Heart right ventricle (tissue), 16 donors: Measurements from ENCODE around the gene TUT7. TPM values are rescaled to one million over a fixed set of nuclear protein-coding genes. Genes with fewer than 3 reads are reported as not detected.

ENCODE experiments used
- ATAC-seq, 8 donors: fragments of 200-7000 bp; cut with Tn5 transposase; one replicate each; pipeline ENCODE4 v1.9.1; 2020; ENCODE audit warnings: mild to moderate bottlenecking in 8 of 8, moderate library complexity in 8 of 8, moderate number of reproducible peaks in 1 of 8
- DNase-seq, 2 donors: peaks; one replicate each; pipeline ENCODE4 v3.0.0-alpha.2; 2020
- H3K27ac ChIP-seq, 10 donors: fragments of 200-600 bp; sonication (generic) in 2 of 10; one replicate each; pipeline versions ENCODE4 v1.5.0 to v1.8.0; 2020 to 2022; ENCODE audit warnings: mild to moderate bottlenecking in 3 of 10
- H3K27me3 ChIP-seq, 7 donors: fragments of 200-600 bp; one replicate each; pipeline ENCODE4 v1.8.0; 2021 to 2022; ENCODE audit warnings: mild to moderate bottlenecking in 2 of 7
- H3K36me3 ChIP-seq, 9 donors: fragments of 200-600 bp; sonication (generic) in 1 of 9; one replicate each; pipeline versions ENCODE4 v1.5.0 to v1.8.0; 2020 to 2022; ENCODE audit warnings: mild to moderate bottlenecking in 2 of 9
- H3K4me1 ChIP-seq, 9 donors: fragments of 200-600 bp; sonication (generic) in 1 of 9; one replicate each; pipeline versions ENCODE4 v1.5.0 to v1.8.0; 2020 to 2022; ENCODE audit warnings: mild to moderate bottlenecking in 4 of 9
- H3K4me3 ChIP-seq, 10 donors: fragments of 200-600 bp; sonication (generic) in 2 of 10; one replicate each; pipeline versions ENCODE4 v1.5.0 to v1.8.0; 2020 to 2022; ENCODE audit warnings: mild to moderate bottlenecking in 7 of 10, moderate library complexity in 2 of 10
- H3K9me3 ChIP-seq, 11 donors: fragments of 200-600 bp in 10 of 11; sonication (generic) in 2 of 11; one replicate each; pipeline versions ENCODE4 v1.5.0 to v1.8.0; 2013 to 2022; ENCODE audit warnings: mild to moderate bottlenecking in 2 of 11, control low read depth in 1 of 11, moderate library complexity in 1 of 11
- WGBS, 2 donors: extraction: QIAGEN DNeasy Blood & Tissue Kit; methylation state at CpG; one replicate each; pipeline ENCODE4 v1.1.7; 2013; ENCODE audit warnings: inconsistent platforms in 1 of 2; 5-methylcytosine and 5-hydroxymethylcytosine counted together
- intact Hi-C, 10 donors: fragments of 100-400 bp; cut with DNase I; formaldehyde crosslinking; loops; one replicate each; pipeline versions ENCODE4 v1.11.1 to v1.14.2; 2022
- polyA plus RNA-seq, 2 donors: library from polyadenylated mRNA; stranded (reverse); fragments of 200-250 nt; gene quantifications; one replicate each; pipeline ENCODE4 v1.2.3, GENCODE V29; 2013
- total RNA-seq, 10 donors: library from RNA; stranded (reverse); fragmentation: NEBNext Ultra II Directional in 3 of 10; extraction: Animal tissue kit (Norgen Biotek cat#: 25700) in 3 of 10; gene quantifications; one replicate each; pipeline versions ENCODE4 v1.2.1 to v1.2.4, GENCODE V29; 2021 to 2023
- TF ChIP-seq, protein P1 (sequence below), 9 donors: fragments of 200-600 bp; sonication (generic) in 2 of 9; IDR thresholded peaks; one replicate each; pipeline versions ENCODE4 v1.5.0 to v1.8.0; 2021 to 2022; ENCODE audit warnings: antibody characterized with exemption in 9 of 9, mild to moderate bottlenecking in 5 of 9, moderate library complexity in 1 of 9
- donor health status: Arrhythmogenic right ventricular cardiomyopathy.
- donor health status: ischemic (EF 13 %, LVEDD 7.1; RV severe dilation, severe dysfunction).
- donor health status: healthy with polysubstance abuse.
- donor health status: DM: no; HTN: yes; CAD: no.
- donor health status: DM: no; HTN: no; CAD: no.
- donor health status: ischemic (EF 25% LVEDD 6.9; RV normal size, moderate dysfunction).
- donor health status: ischemic (EF 25% LVEDD 5.7; RV mildly dilated, moderate dysfunction).
- donor health status: healthy.
- donor health status: DM: yes; HTN: yes; CAD: no.
- donor health status: Ischemic cardiomyopathy.
- donor health status: ischemic (EF 35%, LVEDD 5.7; RV mildly dilated, moderate dysfunction).
- donor health status: nonischemic (EF 11% LVEDD 7.7; RV severe dilation, severe dysfunction).
- donor health status: DM: yes; HTN: yes; CAD: no.
- donor health status: PGD.
- donor health status: ischemic (EF 29% LVEDD 5.4; RV normal size, mild dysfunction).
- donor health status: nonischemic (EF 23%, LVEDD 6.1; RV moderate dilation, normal function).

Gene TUT7
- total and polyA plus RNA-seq, 12 donors, result 6.0 to 16.7 (median 14.2) TPM

- ATAC-seq (no peak), DNase-seq (no peak)
- WGBS, 2 donors, result 78 to 79% methylated on average over 3 of the region's 3 CpGs
- no peak overlapping the region for H3K4me3 ChIP-seq
- peaks cover 0 to 13% (median 0%) of the 10 kb centered on the region in 9 donors for H3K36me3 ChIP-seq
- no peaks in the 10 kb centered on the region for H3K27me3 ChIP-seq
- H3K27ac ChIP-seq, result no peak overlapping the region
- peaks cover 0 to 7% (median 0%) of the 10 kb centered on the region in 9 donors for H3K4me1 ChIP-seq
- TF ChIP-seq, protein P1, sequence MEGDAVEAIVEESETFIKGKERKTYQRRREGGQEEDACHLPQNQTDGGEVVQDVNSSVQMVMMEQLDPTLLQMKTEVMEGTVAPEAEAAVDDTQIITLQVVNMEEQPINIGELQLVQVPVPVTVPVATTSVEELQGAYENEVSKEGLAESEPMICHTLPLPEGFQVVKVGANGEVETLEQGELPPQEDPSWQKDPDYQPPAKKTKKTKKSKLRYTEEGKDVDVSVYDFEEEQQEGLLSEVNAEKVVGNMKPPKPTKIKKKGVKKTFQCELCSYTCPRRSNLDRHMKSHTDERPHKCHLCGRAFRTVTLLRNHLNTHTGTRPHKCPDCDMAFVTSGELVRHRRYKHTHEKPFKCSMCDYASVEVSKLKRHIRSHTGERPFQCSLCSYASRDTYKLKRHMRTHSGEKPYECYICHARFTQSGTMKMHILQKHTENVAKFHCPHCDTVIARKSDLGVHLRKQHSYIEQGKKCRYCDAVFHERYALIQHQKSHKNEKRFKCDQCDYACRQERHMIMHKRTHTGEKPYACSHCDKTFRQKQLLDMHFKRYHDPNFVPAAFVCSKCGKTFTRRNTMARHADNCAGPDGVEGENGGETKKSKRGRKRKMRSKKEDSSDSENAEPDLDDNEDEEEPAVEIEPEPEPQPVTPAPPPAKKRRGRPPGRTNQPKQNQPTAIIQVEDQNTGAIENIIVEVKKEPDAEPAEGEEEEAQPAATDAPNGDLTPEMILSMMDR (IDR thresholded peaks at IDR 0.05), result no peak
- peaks cover 0 to 15% (median 0%) of the 10 kb centered on the region in 11 donors for H3K9me3 ChIP-seq
- intact Hi-C loops, result loop anchor here in 1 of 10 donors (10.0 kb wide), 1 partner anchor 62 kb away; no protein-coding TSS in a partner anchor
Measured at GRCh38 chr9:86256653-86257052, 97.6 kb downstream of the TUT7 start.

GRCh38 chr9:86253577-86253976, 100.6 kb downstream of the TUT7 start:
- ATAC-seq (no peak), DNase-seq (no peak)
- Histone ChIP-seq H3K4me1 (peaks cover 0 to 7% (median 0%) of the 10 kb centered on the region in 9 donors), H3K27ac (no peak overlapping the region), H3K9me3 (peaks cover 0 to 15% (median 0%) of the 10 kb centered on the region in 11 donors), H3K27me3 (no peaks in the 10 kb centered on the region), H3K36me3 (no peaks in the 10 kb centered on the region), H3K4me3 (no peak overlapping the region)
- intact Hi-C loops, result loop anchor here in 1 of 10 donors (10.0 kb wide), 1 partner anchor 59 kb away; no protein-coding TSS in a partner anchor
- 99 to 100% methylated on average over 3 of the region's 3 CpGs for WGBS, 2 donors
- TF ChIP-seq, protein P1 (IDR thresholded peaks at IDR 0.05), result no peak

DNA sequence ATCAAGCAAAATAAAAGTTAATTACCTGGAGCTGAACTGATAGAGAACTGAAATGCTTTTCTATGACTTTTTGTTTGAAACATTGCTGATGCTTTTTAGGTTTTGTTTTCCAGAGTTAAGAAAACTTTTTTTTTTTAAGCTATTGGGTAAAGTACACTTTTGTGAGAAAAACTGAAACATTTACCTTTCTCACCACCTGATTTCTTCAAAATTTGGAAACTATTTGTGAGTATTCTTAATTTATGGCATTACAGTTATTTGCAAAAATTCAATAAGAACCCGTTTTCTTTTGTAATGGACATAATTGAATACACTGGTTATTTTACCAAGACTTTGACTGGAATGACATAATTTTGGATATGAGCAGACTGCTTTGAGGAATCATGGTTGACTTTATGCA, 101.3 kb downstream of the TUT7 start:
- DNase-seq (no peak), ATAC-seq (no peak)
- H3K27ac ChIP-seq, result no peak overlapping the region
- 90 to 96% methylated on average over 1 of the region's 1 CpG for WGBS, 2 donors
- peaks cover 0 to 15% (median 0%) of the 10 kb centered on the region in 11 donors for H3K9me3 ChIP-seq
- TF ChIP-seq, protein P1 (IDR thresholded peaks at IDR 0.05), result no peak
- H3K4me3 ChIP-seq, result no peak overlapping the region
- no peaks in the 10 kb centered on the region for H3K27me3 ChIP-seq
- intact Hi-C loops, result loop anchor here in 1 of 10 donors (10.0 kb wide), 1 partner anchor 58 kb away; no protein-coding TSS in a partner anchor
- no peaks in the 10 kb centered on the region for H3K36me3 ChIP-seq
- peaks cover 0 to 7% (median 0%) of the 10 kb centered on the region in 9 donors for H3K4me1 ChIP-seq

DNA sequence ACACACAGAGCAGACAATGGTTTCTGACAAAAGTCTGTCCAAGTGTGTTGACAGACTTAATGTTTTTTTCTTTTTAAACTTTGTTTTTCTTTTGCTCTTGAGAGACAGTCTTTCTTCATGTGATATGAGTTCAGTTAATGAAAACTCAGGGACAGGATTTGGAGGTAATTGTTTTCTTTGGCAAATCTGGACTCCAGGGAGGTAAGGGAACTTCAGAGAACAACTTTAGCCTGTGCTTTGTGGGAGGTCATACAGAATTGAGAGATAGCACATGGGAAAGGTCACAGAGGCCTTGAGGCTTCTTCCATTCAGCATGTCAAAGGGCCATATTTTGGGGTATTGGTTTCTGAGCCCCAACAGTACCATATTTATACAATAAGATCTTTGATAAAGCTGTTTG, 104.1 kb downstream of the TUT7 start:
- H3K27ac ChIP-seq, result no peak overlapping the region
- no peaks in the 10 kb centered on the region for H3K36me3 ChIP-seq
- intact Hi-C loops, result loop anchor here in 1 of 10 donors (10.0 kb wide), 1 partner anchor 55 kb away; no protein-coding TSS in a partner anchor
- TF ChIP-seq, protein P1 (IDR thresholded peaks at IDR 0.05), result no peak
- H3K4me3 ChIP-seq, result no peak overlapping the region
- H3K27me3 ChIP-seq, result no peaks in the 10 kb centered on the region
- no peak for DNase-seq
- no peak for ATAC-seq
- H3K9me3 ChIP-seq, result peaks cover 0 to 15% (median 0%) of the 10 kb centered on the region in 11 donors
- H3K4me1 ChIP-seq, result peaks cover 0 to 10% (median 0%) of the 10 kb centered on the region in 9 donors
